Tibial nerve (tissue), 4 donors: ENCODE data around the gene CHD2.

Experiments used
- EP300 ChIP-seq, 2 donors: sonication (generic); formaldehyde crosslinking; IDR thresholded peaks; one replicate each; pipeline ENCODE4 v1.6.1; 2017; ENCODE audit warnings: antibody characterized with exemption in 2 of 2, mild to moderate bottlenecking in 1 of 2
- POLR2A ChIP-seq, 2 donors: fragments of 450-650 bp; IDR thresholded peaks; one replicate each; pipeline ENCODE4 v1.6.1; 2017; ENCODE audit warnings: antibody characterized with exemption in 2 of 2, mild to moderate bottlenecking in 2 of 2, moderate library complexity in 2 of 2
- TF ChIP-seq, protein P1 (sequence below), 5 experiments: fragments of 200-600 bp in 3 of 5; fragments of 450-650 bp in 2 of 5; sonication (generic) in 3 of 5; IDR thresholded peaks; one replicate each; pipeline ENCODE4 v1.5.1; 2016 to 2019; ENCODE audit warnings: antibody characterized with exemption in 5 of 5, mild to moderate bottlenecking in 3 of 5, moderate library complexity in 2 of 5

DNA sequence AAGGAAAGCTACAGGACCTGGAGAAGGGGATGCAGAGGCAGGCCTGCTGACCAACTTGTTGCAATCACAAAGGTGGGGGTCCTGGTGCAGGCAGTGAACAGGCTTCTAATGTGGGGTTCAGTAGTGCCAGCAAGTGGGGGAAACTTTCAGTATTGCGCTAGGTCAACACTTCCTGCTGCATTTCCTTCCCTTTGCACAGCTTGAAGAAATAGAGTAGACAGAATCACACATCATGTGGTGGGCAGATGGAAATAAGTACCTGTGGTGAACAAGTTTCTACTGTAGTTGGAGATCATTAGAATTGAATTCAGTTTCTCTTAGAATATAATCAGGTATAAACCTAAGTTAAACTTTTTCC, 125.5 kb downstream of the CHD2 start:
- TF ChIP-seq, protein P1, sequence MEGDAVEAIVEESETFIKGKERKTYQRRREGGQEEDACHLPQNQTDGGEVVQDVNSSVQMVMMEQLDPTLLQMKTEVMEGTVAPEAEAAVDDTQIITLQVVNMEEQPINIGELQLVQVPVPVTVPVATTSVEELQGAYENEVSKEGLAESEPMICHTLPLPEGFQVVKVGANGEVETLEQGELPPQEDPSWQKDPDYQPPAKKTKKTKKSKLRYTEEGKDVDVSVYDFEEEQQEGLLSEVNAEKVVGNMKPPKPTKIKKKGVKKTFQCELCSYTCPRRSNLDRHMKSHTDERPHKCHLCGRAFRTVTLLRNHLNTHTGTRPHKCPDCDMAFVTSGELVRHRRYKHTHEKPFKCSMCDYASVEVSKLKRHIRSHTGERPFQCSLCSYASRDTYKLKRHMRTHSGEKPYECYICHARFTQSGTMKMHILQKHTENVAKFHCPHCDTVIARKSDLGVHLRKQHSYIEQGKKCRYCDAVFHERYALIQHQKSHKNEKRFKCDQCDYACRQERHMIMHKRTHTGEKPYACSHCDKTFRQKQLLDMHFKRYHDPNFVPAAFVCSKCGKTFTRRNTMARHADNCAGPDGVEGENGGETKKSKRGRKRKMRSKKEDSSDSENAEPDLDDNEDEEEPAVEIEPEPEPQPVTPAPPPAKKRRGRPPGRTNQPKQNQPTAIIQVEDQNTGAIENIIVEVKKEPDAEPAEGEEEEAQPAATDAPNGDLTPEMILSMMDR (IDR thresholded peaks at IDR 0.05) = no peak
- no peak for TF ChIP-seq POLR2A (IDR thresholded peaks at IDR 0.05)
- no peak for TF ChIP-seq EP300 (IDR thresholded peaks at IDR 0.05)
